Adrenal gland (tissue), 5 donors: Measurements from ENCODE around the gene SHOC2.

Experiments used
- POLR2A ChIP-seq, 2 donors: fragments of 450-650 bp; IDR thresholded peaks; one replicate each; pipeline ENCODE4 v1.6.1; 2017; ENCODE audit warnings: antibody characterized with exemption in 2 of 2, mild to moderate bottlenecking in 2 of 2, moderate library complexity in 1 of 2
- TF ChIP-seq, protein P1 (sequence below), 6 experiments: fragments of 450-650 bp in 4 of 6; fragments of 200-600 bp in 2 of 6; sonication (generic) in 1 of 6; IDR thresholded peaks; 1 replicate in 5 of 6; 2 replicates in 1 of 6; pipeline versions ENCODE4 v1.5.1 to v1.8.0; 2016 to 2021; ENCODE audit warnings: antibody characterized with exemption in 6 of 6, mild to moderate bottlenecking in 2 of 6, moderate library complexity in 1 of 6
- donor health status: DM: no; HTN: no; CAD: no.

DNA sequence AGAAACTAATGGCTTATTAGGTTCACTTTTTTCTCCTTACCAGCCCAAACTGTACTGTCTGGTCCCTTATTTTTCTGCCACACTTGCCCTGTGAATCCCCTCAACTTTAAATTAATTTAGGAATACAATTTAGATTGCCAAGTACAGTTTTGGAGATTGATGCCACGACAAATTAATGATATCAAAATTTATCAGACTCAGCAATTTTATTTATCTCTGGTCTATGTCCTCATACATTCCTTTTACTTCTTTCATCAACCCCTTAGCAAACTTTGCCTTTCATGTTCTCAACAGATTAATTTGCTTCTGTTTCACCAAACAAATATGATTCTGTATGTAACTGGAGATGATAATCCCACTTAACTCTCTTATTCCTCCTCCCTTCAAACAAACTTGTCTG is 38.2 kb downstream of the SHOC2 start:
- TF ChIP-seq, protein P1, sequence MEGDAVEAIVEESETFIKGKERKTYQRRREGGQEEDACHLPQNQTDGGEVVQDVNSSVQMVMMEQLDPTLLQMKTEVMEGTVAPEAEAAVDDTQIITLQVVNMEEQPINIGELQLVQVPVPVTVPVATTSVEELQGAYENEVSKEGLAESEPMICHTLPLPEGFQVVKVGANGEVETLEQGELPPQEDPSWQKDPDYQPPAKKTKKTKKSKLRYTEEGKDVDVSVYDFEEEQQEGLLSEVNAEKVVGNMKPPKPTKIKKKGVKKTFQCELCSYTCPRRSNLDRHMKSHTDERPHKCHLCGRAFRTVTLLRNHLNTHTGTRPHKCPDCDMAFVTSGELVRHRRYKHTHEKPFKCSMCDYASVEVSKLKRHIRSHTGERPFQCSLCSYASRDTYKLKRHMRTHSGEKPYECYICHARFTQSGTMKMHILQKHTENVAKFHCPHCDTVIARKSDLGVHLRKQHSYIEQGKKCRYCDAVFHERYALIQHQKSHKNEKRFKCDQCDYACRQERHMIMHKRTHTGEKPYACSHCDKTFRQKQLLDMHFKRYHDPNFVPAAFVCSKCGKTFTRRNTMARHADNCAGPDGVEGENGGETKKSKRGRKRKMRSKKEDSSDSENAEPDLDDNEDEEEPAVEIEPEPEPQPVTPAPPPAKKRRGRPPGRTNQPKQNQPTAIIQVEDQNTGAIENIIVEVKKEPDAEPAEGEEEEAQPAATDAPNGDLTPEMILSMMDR (IDR thresholded peaks at IDR 0.05): no peak
- TF ChIP-seq POLR2A (IDR thresholded peaks at IDR 0.05): no peak
